Measurements from ENCODE around the gene TRAPPC8. TPM values are rescaled to one million over a fixed set of nuclear protein-coding genes. Genes with fewer than 3 reads are reported as not detected.

The TRAPPC8 gene
- total and polyA plus RNA-seq, 4 donors, result 12.4 to 73.5 (median 35.8) TPM

DNA sequence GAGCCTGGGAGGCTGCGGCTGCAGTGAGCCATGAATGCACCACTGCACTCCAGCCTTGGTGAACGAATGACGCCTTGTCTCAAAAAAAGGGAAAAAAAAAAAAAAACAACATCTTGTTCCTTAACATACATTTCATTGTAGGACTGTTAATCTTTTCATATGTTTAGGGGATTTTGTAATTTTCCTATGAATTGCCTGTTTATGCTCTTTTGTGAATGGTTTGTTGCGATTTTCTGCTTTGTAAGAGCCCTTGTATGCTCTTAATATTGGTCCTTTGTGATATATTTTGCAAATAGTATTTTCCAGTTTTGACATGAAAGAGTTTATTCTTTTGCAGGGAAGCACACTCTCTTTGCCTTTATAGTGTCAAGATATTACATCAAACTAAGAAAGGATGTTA, 50.0 kb downstream of the TRAPPC8 start:
- H3K27me3 ChIP-seq (ENCODE audit: control insufficient read depth in 3 of 3, insufficient read depth in 3 of 3, low read length in 2 of 3), result no peaks in the 10 kb centered on the region
- H3K9ac ChIP-seq (ENCODE audit: insufficient read depth in 1 of 2, low read length in 2 of 2), result no peak overlapping the region
- no peak overlapping the region for H3K27ac ChIP-seq (ENCODE audit: low read depth in 1 of 2, low read length in 1 of 2)
- no peak overlapping the region for H3K4me3 ChIP-seq
- no peaks in the 10 kb centered on the region for H3K9me3 ChIP-seq (ENCODE audit: control insufficient read depth in 4 of 4, insufficient read depth in 3 of 4, low read length in 3 of 4)
- H3K4me1 ChIP-seq (ENCODE audit: control insufficient read depth in 5 of 5, insufficient read depth in 5 of 5, low read length in 5 of 5), result no peaks in the 10 kb centered on the region
- no peak for ATAC-seq (ENCODE audit: insufficient read depth, low FRiP score)
- no peak for DNase-seq
- H3K36me3 ChIP-seq (ENCODE audit: control insufficient read depth in 4 of 4, insufficient read depth in 4 of 4, low read length in 4 of 4), result peaks cover 6 to 21% (median 7%) of the 10 kb centered on the region in 4 donors
- TF ChIP-seq, protein P1, sequence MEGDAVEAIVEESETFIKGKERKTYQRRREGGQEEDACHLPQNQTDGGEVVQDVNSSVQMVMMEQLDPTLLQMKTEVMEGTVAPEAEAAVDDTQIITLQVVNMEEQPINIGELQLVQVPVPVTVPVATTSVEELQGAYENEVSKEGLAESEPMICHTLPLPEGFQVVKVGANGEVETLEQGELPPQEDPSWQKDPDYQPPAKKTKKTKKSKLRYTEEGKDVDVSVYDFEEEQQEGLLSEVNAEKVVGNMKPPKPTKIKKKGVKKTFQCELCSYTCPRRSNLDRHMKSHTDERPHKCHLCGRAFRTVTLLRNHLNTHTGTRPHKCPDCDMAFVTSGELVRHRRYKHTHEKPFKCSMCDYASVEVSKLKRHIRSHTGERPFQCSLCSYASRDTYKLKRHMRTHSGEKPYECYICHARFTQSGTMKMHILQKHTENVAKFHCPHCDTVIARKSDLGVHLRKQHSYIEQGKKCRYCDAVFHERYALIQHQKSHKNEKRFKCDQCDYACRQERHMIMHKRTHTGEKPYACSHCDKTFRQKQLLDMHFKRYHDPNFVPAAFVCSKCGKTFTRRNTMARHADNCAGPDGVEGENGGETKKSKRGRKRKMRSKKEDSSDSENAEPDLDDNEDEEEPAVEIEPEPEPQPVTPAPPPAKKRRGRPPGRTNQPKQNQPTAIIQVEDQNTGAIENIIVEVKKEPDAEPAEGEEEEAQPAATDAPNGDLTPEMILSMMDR (IDR thresholded peaks at IDR 0.05; ENCODE audit: control extremely low read depth, extremely low read depth), result no peak
- WGBS, 2 donors, result 97 to 99% methylated on average over 4 of the region's 4 CpGs

DNA sequence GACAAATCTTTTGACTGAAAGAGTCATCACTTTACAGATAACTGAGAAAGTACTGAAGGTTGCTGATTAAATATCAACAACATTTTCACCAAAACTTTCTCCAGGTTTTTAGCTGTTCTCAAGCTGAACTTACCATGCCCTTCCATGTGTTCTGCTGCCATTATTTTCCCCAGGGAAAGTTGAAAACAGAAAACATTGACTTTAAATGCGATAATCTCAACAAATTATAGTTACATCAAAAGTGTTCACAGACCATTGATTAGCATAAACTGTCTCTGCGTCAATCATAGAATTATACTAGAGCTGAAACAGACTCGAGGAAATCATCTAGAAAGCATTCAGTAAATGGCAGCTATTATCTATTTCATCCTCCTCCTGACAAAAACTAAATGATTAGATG, 51.4 kb downstream of the TRAPPC8 start:
- Histone ChIP-seq H3K4me1 (ENCODE audit: control insufficient read depth in 5 of 5, insufficient read depth in 5 of 5, low read length in 5 of 5) (no peaks in the 10 kb centered on the region), H3K4me3 (no peak overlapping the region), H3K9ac (ENCODE audit: insufficient read depth in 1 of 2, low read length in 2 of 2) (no peak overlapping the region), H3K9me3 (ENCODE audit: control insufficient read depth in 4 of 4, insufficient read depth in 3 of 4, low read length in 3 of 4) (no peaks in the 10 kb centered on the region), H3K27me3 (ENCODE audit: control insufficient read depth in 3 of 3, insufficient read depth in 3 of 3, low read length in 2 of 3) (no peaks in the 10 kb centered on the region), H3K27ac (ENCODE audit: low read depth in 1 of 2, low read length in 1 of 2) (no peak overlapping the region), H3K36me3 (ENCODE audit: control insufficient read depth in 4 of 4, insufficient read depth in 4 of 4, low read length in 4 of 4) (peaks cover 6 to 25% (median 9%) of the 10 kb centered on the region in 4 donors)
- DNase-seq (no peak), ATAC-seq (ENCODE audit: insufficient read depth, low FRiP score) (no peak)
- 98% methylated on average over 3 of the region's 3 CpGs for WGBS, 2 donors
- TF ChIP-seq, protein P1 (IDR thresholded peaks at IDR 0.05; ENCODE audit: control extremely low read depth, extremely low read depth), result no peak

DNA sequence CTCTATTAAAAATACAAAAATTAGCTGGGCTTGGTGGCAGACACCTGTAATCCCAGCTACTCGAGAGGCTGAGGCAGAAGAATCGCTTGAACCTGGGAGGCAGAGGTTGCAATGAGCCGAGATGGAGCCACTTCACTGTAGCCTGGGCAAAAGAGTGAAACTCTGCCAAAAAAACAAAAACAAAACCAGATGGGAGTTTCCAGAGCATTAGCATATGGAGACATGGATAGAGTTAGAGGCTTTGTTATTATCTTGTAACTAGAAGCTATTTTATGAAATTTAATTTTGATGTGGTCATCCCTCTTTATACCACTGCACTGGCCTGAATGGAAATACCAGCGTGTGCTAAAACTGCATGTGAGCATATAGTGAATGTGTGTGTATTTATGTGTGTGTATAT, 58.9 kb downstream of the TRAPPC8 start:
- Histone ChIP-seq H3K4me3 (no peak overlapping the region), H3K9ac (ENCODE audit: insufficient read depth in 1 of 2, low read length in 2 of 2) (no peak overlapping the region), H3K36me3 (ENCODE audit: control insufficient read depth in 4 of 4, insufficient read depth in 4 of 4, low read length in 4 of 4) (peaks cover 7 to 39% (median 23%) of the 10 kb centered on the region in 4 donors), H3K9me3 (ENCODE audit: control insufficient read depth in 4 of 4, insufficient read depth in 3 of 4, low read length in 3 of 4) (peaks cover 0 to 8% (median 3%) of the 10 kb centered on the region in 4 donors), H3K27ac (ENCODE audit: low read depth in 1 of 2, low read length in 1 of 2) (no peak overlapping the region), H3K27me3 (ENCODE audit: control insufficient read depth in 3 of 3, insufficient read depth in 3 of 3, low read length in 2 of 3) (no peaks in the 10 kb centered on the region), H3K4me1 (ENCODE audit: control insufficient read depth in 5 of 5, insufficient read depth in 5 of 5, low read length in 5 of 5) (no peaks in the 10 kb centered on the region)
- TF ChIP-seq, protein P1 (IDR thresholded peaks at IDR 0.05; ENCODE audit: control extremely low read depth, extremely low read depth), result no peak
- no peak for ATAC-seq (ENCODE audit: insufficient read depth, low FRiP score)
- DNase-seq, result no peak
- WGBS, 2 donors, result 97 to 100% methylated on average over 4 of the region's 4 CpGs
